Stimulated activated naive CD8-positive, alpha-beta T cell treated with anti-CD3 and anti-CD28 coated beads, Interleukin-15, Interleukin-2, amounts not matched to agents 100 U/mL and 50 U/mL, for 24 hours (primary cell): ENCODE measurements around the gene RSPH1.

Experiments used
- ATAC-seq: fragments of 150-1000 bp; cut with Tn5 transposase; one replicate; pipeline ENCODE4 v1.10.0; 2021
- DNase-seq: peaks from one replicate; pipeline ENCODE4 v3.0.0; 2021

The RSPH1 gene

GRCh38 chr21:42531771-42532170 is 35.7 kb upstream of the RSPH1 start:
- DNase-seq, result no peak
- no peak for ATAC-seq

GRCh38 chr21:42530167-42530518 is 34.1 kb upstream of the RSPH1 start:
- ATAC-seq (no peak), DNase-seq (no peak)

- peak; percentile 85 for ATAC-seq
Observed at GRCh38 chr21:42527489-42528158, 31.6 kb upstream of the RSPH1 start.

GRCh38 chr21:42527127-42527488 is 31.1 kb upstream of the RSPH1 start:
- DNase-seq (no peak), ATAC-seq (no peak)

More at GRCh38 chr21:42527489-42528158, 31.6 kb upstream of the RSPH1 start:
- peak; percentile 46 for DNase-seq

GRCh38 chr21:42526379-42526727 is 30.3 kb upstream of the RSPH1 start:
- ATAC-seq, result no peak

GRCh38 chr21:42525676-42526378 is 29.8 kb upstream of the RSPH1 start:
- DNase-seq (no peak), ATAC-seq (no peak)

More at GRCh38 chr21:42526379-42526727, 30.3 kb upstream of the RSPH1 start:
- no peak for DNase-seq

- DNase-seq (no peak), ATAC-seq (no peak)
Observed at GRCh38 chr21:42525029-42525581, 29.1 kb upstream of the RSPH1 start.

- peak; percentile 76 for DNase-seq
- ATAC-seq, result peak; percentile 60
Observed at GRCh38 chr21:42524341-42525028, 28.5 kb upstream of the RSPH1 start.

- DNase-seq (no peak), ATAC-seq (no peak)
Observed at GRCh38 chr21:42523941-42524340, 27.9 kb upstream of the RSPH1 start.

GRCh38 chr21:42523211-42523610 is 27.2 kb upstream of the RSPH1 start:
- ATAC-seq, result no peak

GRCh38 chr21:42522771-42523170 is 26.7 kb upstream of the RSPH1 start:
- DNase-seq (no peak), ATAC-seq (no peak)

More at GRCh38 chr21:42523211-42523610, 27.2 kb upstream of the RSPH1 start:
- DNase-seq, result no peak

GRCh38 chr21:42522271-42522670 is 26.2 kb upstream of the RSPH1 start:
- no peak for ATAC-seq
- no peak for DNase-seq

GRCh38 chr21:42521805-42522204 is 25.8 kb upstream of the RSPH1 start:
- ATAC-seq, result no peak

GRCh38 chr21:42521384-42521783 is 25.4 kb upstream of the RSPH1 start:
- DNase-seq (no peak), ATAC-seq (no peak)

More at GRCh38 chr21:42521805-42522204, 25.8 kb upstream of the RSPH1 start:
- no peak for DNase-seq

- ATAC-seq (no peak), DNase-seq (no peak)
Observed at GRCh38 chr21:42520628-42521253, 24.7 kb upstream of the RSPH1 start.

- DNase-seq, result no peak
- ATAC-seq, result no peak
Observed at GRCh38 chr21:42518626-42519025, 22.6 kb upstream of the RSPH1 start.

- ATAC-seq (no peak), DNase-seq (no peak)
Observed at GRCh38 chr21:42518215-42518614, 22.2 kb upstream of the RSPH1 start.

- DNase-seq, result no peak
- no peak for ATAC-seq
Observed at GRCh38 chr21:42515708-42516502, 19.9 kb upstream of the RSPH1 start.

GRCh38 chr21:42514883-42515228 is 18.8 kb upstream of the RSPH1 start:
- DNase-seq, result no peak
- ATAC-seq, result no peak

GRCh38 chr21:42513985-42514882 is 18.2 kb upstream of the RSPH1 start:
- peak; percentile 77 for ATAC-seq
- peak; percentile 74 for DNase-seq
